Activated CD8-positive, alpha-beta T cell treated with anti-CD3 and anti-CD28 coated beads for 36 hours (primary cell): ENCODE data around the gene ATXN3. TPM values are rescaled to one million over a fixed set of nuclear protein-coding genes. Genes with fewer than 3 reads are reported as not detected.

ENCODE experiments used
- ATAC-seq: fragments of 200-7000 bp; cut with Tn5 transposase; one replicate; pipeline ENCODE4 v1.10.0; 2021; ENCODE audit warnings: mild to moderate bottlenecking, moderate library complexity
- CTCF ChIA-PET: fragments of 350-600 bp; sonication (Branson Sonifier 250); formaldehyde crosslinking; loops from one replicate; lab custom pipeline; 2021; ENCODE audit warnings: antibody characterized with exemption; lab: Charles Lee
- POLR2A ChIA-PET: fragments of 350-600 bp; sonication (Branson Sonifier 250); formaldehyde crosslinking; loops from one replicate; lab custom pipeline; 2021; ENCODE audit warnings: antibody characterized with exemption; lab: Charles Lee
- DNase-seq: peaks from one replicate; pipeline ENCODE4 v3.0.0-alpha.2; 2020
- H3K27ac Mint-ChIP-seq: one replicate; pipeline ENCODE4 v1.8.0; 2021; ENCODE audit warnings: mild to moderate bottlenecking, mixed read lengths
- H3K27me3 Mint-ChIP-seq: one replicate; pipeline ENCODE4 v1.8.0; 2021; ENCODE audit warnings: mixed read lengths
- H3K36me3 Mint-ChIP-seq: one replicate; pipeline ENCODE4 v1.8.0; 2021; ENCODE audit warnings: low read depth, mixed read lengths
- H3K4me1 Mint-ChIP-seq: one replicate; pipeline ENCODE4 v1.8.0; 2021; ENCODE audit warnings: low read depth, mixed read lengths
- H3K4me3 Mint-ChIP-seq: one replicate; pipeline ENCODE4 v1.8.0; 2021; ENCODE audit warnings: mild to moderate bottlenecking, moderate library complexity, mixed read lengths
- H3K9me3 Mint-ChIP-seq: one replicate; pipeline ENCODE4 v1.8.0; 2021; ENCODE audit warnings: mixed read lengths
- CTCF ChIP-seq: fragments of 200-600 bp; IDR thresholded peaks from one replicate; pipeline ENCODE4 v1.8.0; 2022; ENCODE audit warnings: antibody characterized with exemption, mild to moderate bottlenecking
- intact Hi-C: fragments of 100-400 bp; cut with micrococcal nuclease; formaldehyde crosslinking; loops from one replicate; pipeline ENCODE4 v1.10.0; 2022
- total RNA-seq, 2 experiments: library from RNA; stranded (reverse); gene quantifications; one replicate each; pipeline ENCODE4 v1.2.3, GENCODE V29; 2021

Gene ATXN3
- total RNA-seq, 2 experiments from 2014 or later: 28.4 to 29.7 TPM

- no peaks in the 10 kb centered on the region for H3K9me3 Mint-ChIP-seq
- DNase-seq (no peak), ATAC-seq (no peak)
- CTCF ChIA-PET: interaction anchor here (1.3 to 1.7 kb wide), 2 partner anchors 10 to 37 kb away, joined by 4 read pairs; no protein-coding TSS in a partner anchor
- intact Hi-C loops: no loop called here
- no peak for TF ChIP-seq CTCF
- peaks cover 22% of the 10 kb centered on the region for H3K36me3 Mint-ChIP-seq
- peaks cover 43% of the 10 kb centered on the region for H3K4me1 Mint-ChIP-seq
- H3K4me3 Mint-ChIP-seq: no peak overlapping the region
- POLR2A ChIA-PET: interaction anchor here (0.7 kb wide), 1 partner anchor 16 kb away, joined by 4 read pairs; no protein-coding TSS in a partner anchor
- H3K27ac Mint-ChIP-seq: peak overlapping the region; percentile 59
- no peaks in the 10 kb centered on the region for H3K27me3 Mint-ChIP-seq
Measured at GRCh38 chr14:92033906-92034687, 72.3 kb downstream of the ATXN3 start.

- CTCF ChIA-PET: interaction anchor here (1.3 to 1.7 kb wide), 2 partner anchors 10 to 36 kb away, joined by 4 read pairs; no protein-coding TSS in a partner anchor
Measured at GRCh38 chr14:92033433-92033832, 72.9 kb downstream of the ATXN3 start.

GRCh38 chr14:92026548-92027190 lies 79.7 kb downstream of the ATXN3 start:
- DNase-seq (peak; percentile 70), ATAC-seq (no peak)
- CTCF ChIA-PET: interaction anchor here (1.5 kb wide), 1 partner anchor 14 kb away, joined by 3 read pairs; the partner anchor contains the start of gene TRIP11
- Mint-ChIP-seq H3K36me3 (peaks cover 27% of the 10 kb centered on the region), H3K9me3 (no peaks in the 10 kb centered on the region), H3K27ac (no peak overlapping the region), H3K4me3 (no peak overlapping the region), H3K27me3 (no peaks in the 10 kb centered on the region), H3K4me1 (peaks cover 28% of the 10 kb centered on the region)
- TF ChIP-seq CTCF: no peak
- intact Hi-C loops: no loop called here
- POLR2A ChIA-PET: no interaction called here

More at GRCh38 chr14:92033433-92033832, 72.9 kb downstream of the ATXN3 start:
- Mint-ChIP-seq H3K36me3 (peaks cover 24% of the 10 kb centered on the region), H3K27me3 (no peaks in the 10 kb centered on the region), H3K4me3 (no peak overlapping the region), H3K4me1 (peaks cover 44% of the 10 kb centered on the region), H3K27ac (peak overlapping the region; percentile 59), H3K9me3 (no peaks in the 10 kb centered on the region)
- ATAC-seq: no peak
- intact Hi-C loops: no loop called here
- POLR2A ChIA-PET: no interaction called here
- TF ChIP-seq CTCF: no peak
- DNase-seq: no peak

GRCh38 chr14:92022036-92022435 lies 84.3 kb downstream of the ATXN3 start:
- Mint-ChIP-seq H3K9me3 (no peaks in the 10 kb centered on the region), H3K36me3 (peaks cover 12% of the 10 kb centered on the region), H3K27me3 (no peaks in the 10 kb centered on the region), H3K4me1 (peaks cover 14% of the 10 kb centered on the region), H3K4me3 (no peak overlapping the region), H3K27ac (no peak overlapping the region)
- POLR2A ChIA-PET: no interaction called here
- ATAC-seq (no peak), DNase-seq (no peak)
- CTCF ChIA-PET: interaction anchor here (1.6 to 1.9 kb wide), 2 partner anchors 18 to 25 kb away, joined by 3 to 6 read pairs; no protein-coding TSS in a partner anchor
- intact Hi-C loops: no loop called here
- no peak for TF ChIP-seq CTCF
